MM.1S (cell line): Measurements from ENCODE around the gene MXI1.

Source experiments
- DNase-seq: peaks from one replicate; pipeline ENCODE4 v3.0.0-alpha.2; 2015
- H2AFZ ChIP-seq: fragments of 300-600 bp; sonication (generic); 2 replicates; pipeline ENCODE4 v1.6.0; 2016; ENCODE audit warnings: antibody characterized with exemption, low read length
- H3F3A ChIP-seq: fragments of 300-600 bp; sonication (generic); 2 replicates; pipeline ENCODE4 v1.6.1; 2016; ENCODE audit warnings: mild to moderate bottlenecking, antibody characterized with exemption, low read length, moderate library complexity, mixed read lengths; ENCODE audit not compliant: insufficient read depth
- H3K27ac ChIP-seq: fragments of 300-600 bp; sonication (generic); 2 replicates; pipeline ENCODE4 v1.5.1; 2016; ENCODE audit warnings: mild to moderate bottlenecking, low read length
- H3K27me3 ChIP-seq: fragments of 300-600 bp; sonication (generic); replicated peaks from 2 replicates; pipeline ENCODE4 v1.6.0; 2016; ENCODE audit warnings: low read length; ENCODE audit not compliant: insufficient read depth
- H3K36me3 ChIP-seq: fragments of 300-600 bp; sonication (generic); replicated peaks from 2 replicates; pipeline ENCODE4 v1.6.1; 2016; ENCODE audit warnings: mild to moderate bottlenecking, low read length, mixed read lengths; ENCODE audit not compliant: insufficient read depth
- H3K4me1 ChIP-seq: fragments of 300-600 bp; sonication (generic); 2 replicates; pipeline ENCODE4 v1.6.1; 2016; ENCODE audit warnings: low read length, mixed read lengths
- H3K4me2 ChIP-seq: fragments of 300-600 bp; sonication (generic); 2 replicates; pipeline ENCODE4 v1.6.0; 2016; ENCODE audit warnings: low read depth, low read length
- H3K4me3 ChIP-seq: fragments of 300-600 bp; sonication (generic); 2 replicates; pipeline ENCODE4 v1.5.1; 2016; ENCODE audit warnings: low read length, mixed read lengths
- H3K79me2 ChIP-seq: fragments of 300-600 bp; sonication (generic); 2 replicates; pipeline ENCODE4 v1.6.1; 2016; ENCODE audit warnings: mixed run types, low read length, mixed read lengths
- H3K9ac ChIP-seq: fragments of 300-600 bp; sonication (generic); 2 replicates; pipeline ENCODE4 v1.6.1; 2016; ENCODE audit warnings: low read length, mixed read lengths
- H3K9me2 ChIP-seq: fragments of 300-600 bp; sonication (generic); replicated peaks from 2 replicates; pipeline ENCODE4 v1.6.1; 2016; ENCODE audit warnings: mild to moderate bottlenecking, low read length, mixed read lengths; ENCODE audit not compliant: insufficient read depth
- H3K9me3 ChIP-seq: fragments of 300-600 bp; sonication (generic); replicated peaks from 2 replicates; pipeline ENCODE4 v1.6.1; 2016; ENCODE audit warnings: mild to moderate bottlenecking, low read length, mixed read lengths; ENCODE audit not compliant: insufficient read depth
- H4K20me1 ChIP-seq: fragments of 300-600 bp; sonication (generic); 2 replicates; pipeline ENCODE4 v1.6.1; 2016; ENCODE audit warnings: mild to moderate bottlenecking, low read length, moderate library complexity, mixed read lengths; ENCODE audit not compliant: insufficient read depth
- CTCF ChIP-seq: fragments of 300-600 bp; sonication (generic); IDR thresholded peaks from 2 replicates; pipeline ENCODE4 v1.5.1; 2016; ENCODE audit warnings: antibody characterized with exemption, low read length, mixed read lengths
- EZH2 ChIP-seq: fragments of 300-600 bp; sonication (generic); optimal IDR thresholded peaks from 2 replicates; pipeline ENCODE3; 2017; ENCODE audit warnings: low read depth, mild to moderate bottlenecking, antibody characterized with exemption, low read length, mixed read lengths
- EZH2phosphoT487 ChIP-seq: fragments of 300-600 bp; sonication (generic); IDR thresholded peaks from 2 replicates; pipeline ENCODE4 v1.6.1; 2018; ENCODE audit warnings: antibody characterized with exemption, low read length

The MXI1 gene

GRCh38 chr10:110168601-110169481 lies 38.6 kb upstream of the MXI1 start:
- no peak for DNase-seq
- Histone ChIP-seq H3K4me2 (no peak overlapping the region), H3F3A (no peaks in the 10 kb centered on the region), H2AFZ (no peak overlapping the region), H3K4me3 (no peak overlapping the region), H4K20me1 (no peaks in the 10 kb centered on the region), H3K9me3 (no peaks in the 10 kb centered on the region), H3K4me1 (no peaks in the 10 kb centered on the region), H3K9me2 (no peaks in the 10 kb centered on the region), H3K36me3 (no peaks in the 10 kb centered on the region), H3K9ac (no peak overlapping the region), H3K27me3 (no peaks in the 10 kb centered on the region), H3K79me2 (no peaks in the 10 kb centered on the region), H3K27ac (no peak overlapping the region)
- TF ChIP-seq EZH2phosphoT487, result no peak
- no peak for TF ChIP-seq CTCF
- TF ChIP-seq EZH2, result no peak

GRCh38 chr10:110169586-110169985 lies 37.8 kb upstream of the MXI1 start:
- Histone ChIP-seq H3K9me3 (no peaks in the 10 kb centered on the region), H3K4me3 (no peak overlapping the region), H3F3A (no peaks in the 10 kb centered on the region), H3K27me3 (no peaks in the 10 kb centered on the region), H3K36me3 (no peaks in the 10 kb centered on the region), H3K4me2 (no peak overlapping the region), H3K79me2 (no peaks in the 10 kb centered on the region), H3K9me2 (no peaks in the 10 kb centered on the region), H3K4me1 (no peaks in the 10 kb centered on the region), H4K20me1 (no peaks in the 10 kb centered on the region), H2AFZ (no peak overlapping the region), H3K27ac (no peak overlapping the region), H3K9ac (no peak overlapping the region)
- DNase-seq, result no peak
- TF ChIP-seq EZH2 (no peak), EZH2phosphoT487 (no peak), CTCF (no peak)

GRCh38 chr10:110170142-110170971 lies 37.0 kb upstream of the MXI1 start:
- H4K20me1 ChIP-seq, result no peaks in the 10 kb centered on the region
- no peak overlapping the region for H3K27ac ChIP-seq
- no peak overlapping the region for H2AFZ ChIP-seq
- DNase-seq, result no peak
- H3K4me2 ChIP-seq, result no peak overlapping the region
- no peak overlapping the region for H3K9ac ChIP-seq
- H3K4me3 ChIP-seq, result no peak overlapping the region
- H3K9me3 ChIP-seq, result no peaks in the 10 kb centered on the region
- H3K4me1 ChIP-seq, result no peaks in the 10 kb centered on the region
- no peaks in the 10 kb centered on the region for H3K27me3 ChIP-seq
- H3K36me3 ChIP-seq, result no peaks in the 10 kb centered on the region
- no peak for TF ChIP-seq EZH2phosphoT487
- no peak for TF ChIP-seq EZH2
- TF ChIP-seq CTCF, result no peak
- no peaks in the 10 kb centered on the region for H3F3A ChIP-seq
- H3K9me2 ChIP-seq, result no peaks in the 10 kb centered on the region
- H3K79me2 ChIP-seq, result no peaks in the 10 kb centered on the region
